H1 (cell line): ENCODE measurements around the gene AFAP1L1. TPM values are rescaled to one million over a fixed set of nuclear protein-coding genes. Genes with fewer than 3 reads are reported as not detected.

Source experiments
- CTCF ChIA-PET: fragments of 300-600 bp; sonication (Branson Sonifier 250); formaldehyde crosslinking; loops from one replicate; lab custom pipeline; 2021; ENCODE audit not compliant: partially characterized antibody; lab: Charles Lee
- POLR2A ChIA-PET: fragments of 300-600 bp; sonication (Branson Sonifier 250); formaldehyde crosslinking; loops from one replicate; lab custom pipeline; 2021; ENCODE audit warnings: inconsistent platforms; ENCODE audit not compliant: partially characterized antibody; lab: Charles Lee
- DNase-seq, 2 experiments: peaks; one replicate each; pipeline versions ENCODE4 v3.0.0 to v3.0.0-alpha.2; 2010 to 2022; ENCODE audit warnings: low spot score in 2 of 2, low read depth in 1 of 2, mixed read lengths in 1 of 2
- FAIRE-seq: peaks from 2 replicates; lab custom pipeline; 2011; peaks lifted over from hg19 to GRCh38; lab: Jason Lieb, UNC
- H2AFZ ChIP-seq: 2 replicates; pipeline ENCODE4 v1.8.1; 2012; ENCODE audit warnings: low read length, inconsistent platforms
- H2AK5ac ChIP-seq: 2 replicates; pipeline ENCODE4 v1.6.1; 2013; ENCODE audit warnings: low read depth, low read length
- H2BK120ac ChIP-seq: replicated peaks from 2 replicates; pipeline ENCODE3; 2013; ENCODE audit warnings: low read depth, low read length, inconsistent platforms
- H2BK12ac ChIP-seq: 2 replicates; pipeline ENCODE4 v1.6.1; 2013; ENCODE audit warnings: low read depth, low read length
- H2BK15ac ChIP-seq: 2 replicates; pipeline ENCODE4 v1.6.1; 2013; ENCODE audit warnings: low read length
- H2BK20ac ChIP-seq: 2 replicates; pipeline ENCODE4 v1.6.1; 2013; ENCODE audit warnings: low read length
- H2BK5ac ChIP-seq: 2 replicates; pipeline ENCODE4 v1.6.1; 2013; ENCODE audit warnings: low read depth, low read length
- H3K14ac ChIP-seq: 2 replicates; pipeline ENCODE4 v1.6.1; 2013; ENCODE audit warnings: inconsistent platforms; ENCODE audit not compliant: insufficient read length
- H3K18ac ChIP-seq: 2 replicates; pipeline ENCODE4 v1.6.1; 2013; ENCODE audit warnings: low read length; ENCODE audit errors: extremely low read depth
- H3K23ac ChIP-seq: 2 replicates; pipeline ENCODE4 v1.6.1; 2013; ENCODE audit warnings: inconsistent platforms; ENCODE audit not compliant: insufficient read length
- H3K23me2 ChIP-seq: 2 replicates; pipeline ENCODE4 v1.6.1; 2013; ENCODE audit warnings: low read depth, low read length
- H3K27ac ChIP-seq: 2 replicates; pipeline ENCODE4 v1.6.1; 2011; ENCODE audit warnings: low read depth, low read length, inconsistent platforms
- H3K27me3 ChIP-seq, 4 experiments: replicated peaks in 1 of 4; 1 replicate in 1 of 4; 2 replicates in 3 of 4; pipeline versions ENCODE4 v1.6.1 to v1.8.1; 2011 to 2013; ENCODE audit warnings: low read length in 3 of 4, mild to moderate bottlenecking in 3 of 4, inconsistent platforms in 2 of 4, mixed read lengths in 2 of 4, moderate library complexity in 1 of 4; ENCODE audit not compliant: control insufficient read depth in 3 of 4, insufficient read depth in 3 of 4; ENCODE audit errors: extremely low read depth in 1 of 4
- H3K36me3 ChIP-seq, 4 experiments: 2 replicates each; pipeline versions ENCODE4 v1.6.1 to v1.8.1; 2011 to 2013; ENCODE audit warnings: mild to moderate bottlenecking in 4 of 4, low read length in 3 of 4, moderate library complexity in 2 of 4, control low read depth in 1 of 4, inconsistent platforms in 1 of 4; ENCODE audit not compliant: insufficient read depth in 4 of 4, control insufficient read depth in 2 of 4
- H3K4ac ChIP-seq: replicated peaks from 2 replicates; pipeline ENCODE3; 2013; ENCODE audit warnings: low read length, low read depth, mixed read lengths, inconsistent platforms; ENCODE audit not compliant: insufficient read length
- H3K4me1 ChIP-seq, 4 experiments: replicated peaks in 1 of 4; 1 replicate in 1 of 4; 2 replicates in 3 of 4; pipeline versions ENCODE4 v1.6.1 to v1.8.1; 2011 to 2013; ENCODE audit warnings: low read length in 3 of 4, inconsistent platforms in 2 of 4, mixed read lengths in 1 of 4; ENCODE audit not compliant: insufficient read depth in 4 of 4, control insufficient read depth in 3 of 4
- H3K4me2 ChIP-seq, 2 experiments: 2 replicates each; pipeline versions ENCODE4 v1.6.1 to v1.8.1; 2011 to 2013; ENCODE audit warnings: low read depth in 2 of 2, low read length in 2 of 2, control low read depth in 1 of 2, inconsistent platforms in 1 of 2, mild to moderate bottlenecking in 1 of 2; ENCODE audit not compliant: insufficient read depth in 1 of 2
- H3K4me3 ChIP-seq, 4 experiments: fragments of 200-600, 300-600 bp in 1 of 4; sonication (generic), shearing (Covaris generic), sonication (Bioruptor Twin) in 1 of 4; 2 replicates each; pipeline versions ENCODE4 v1.5.1 to v1.8.1; 2011 to 2016; ENCODE audit warnings: low read length in 4 of 4, low read depth in 3 of 4, control low read depth in 2 of 4, inconsistent platforms in 2 of 4, mild to moderate bottlenecking in 2 of 4, mixed read lengths in 1 of 4, moderate library complexity in 1 of 4; ENCODE audit not compliant: insufficient read depth in 2 of 4; ENCODE audit errors: extremely low read depth in 1 of 4
- H3K56ac ChIP-seq: replicated peaks from 2 replicates; pipeline ENCODE3; 2013; ENCODE audit warnings: low read depth, mild to moderate bottlenecking, mixed read lengths, low read length, inconsistent platforms; ENCODE audit not compliant: insufficient read length
- H3K79me1 ChIP-seq: 2 replicates; pipeline ENCODE4 v1.6.1; 2013; ENCODE audit warnings: low read depth, low read length, control low read depth
- H3K79me2 ChIP-seq, 2 experiments: 2 replicates each; pipeline versions ENCODE4 v1.6.1 to v1.8.1; 2012 to 2013; ENCODE audit warnings: low read length in 2 of 2, mild to moderate bottlenecking in 2 of 2, inconsistent platforms in 1 of 2; ENCODE audit not compliant: insufficient read depth in 2 of 2, control insufficient read depth in 1 of 2
- H3K9ac ChIP-seq, 4 experiments: replicated peaks in 1 of 4; 1 replicate in 1 of 4; 2 replicates in 3 of 4; pipeline versions ENCODE4 v1.6.1 to v1.8.1; 2011 to 2013; ENCODE audit warnings: low read depth in 3 of 4, low read length in 3 of 4, control low read depth in 2 of 4, mild to moderate bottlenecking in 2 of 4, moderate library complexity in 2 of 4, inconsistent platforms in 1 of 4; ENCODE audit errors: extremely low read depth in 1 of 4
- H3K9me3 ChIP-seq, 2 experiments: 2 replicates each; pipeline versions ENCODE4 v1.6.1 to v1.8.1; 2012 to 2013; ENCODE audit warnings: mild to moderate bottlenecking in 2 of 2, moderate library complexity in 2 of 2, control low read depth in 1 of 2, inconsistent platforms in 1 of 2, low read depth in 1 of 2, low read length in 1 of 2, mixed read lengths in 1 of 2; ENCODE audit not compliant: insufficient read depth in 2 of 2
- H4K20me1 ChIP-seq, 2 experiments: replicated peaks in 1 of 2; 2 replicates each; pipeline versions ENCODE3 to v1.8.1; 2011 to 2013; ENCODE audit warnings: inconsistent platforms in 2 of 2, low read length in 2 of 2, mild to moderate bottlenecking in 1 of 2; ENCODE audit not compliant: insufficient read depth in 2 of 2, control insufficient read depth in 1 of 2
- H4K5ac ChIP-seq: 2 replicates; pipeline ENCODE4 v1.6.1; 2013; ENCODE audit warnings: low read length, low read depth, mixed read lengths, inconsistent platforms; ENCODE audit not compliant: insufficient read length
- H4K8ac ChIP-seq: 2 replicates; pipeline ENCODE4 v1.8.0; 2013; ENCODE audit warnings: mild to moderate bottlenecking, moderate library complexity, low read length, inconsistent platforms; ENCODE audit not compliant: insufficient read depth; ENCODE audit errors: extremely low read depth
- H4K91ac ChIP-seq: replicated peaks from 2 replicates; pipeline ENCODE3; 2013; ENCODE audit warnings: low read length, mixed read lengths, inconsistent platforms; ENCODE audit not compliant: insufficient read length
- BCL11A ChIP-seq, 2 experiments: IDR thresholded peaks; one replicate each; pipeline ENCODE4 v1.6.1; 2011; ENCODE audit warnings: low read depth in 2 of 2, low read length in 2 of 2, mild to moderate bottlenecking in 2 of 2
- CHD2 ChIP-seq: IDR thresholded peaks from 2 replicates; pipeline ENCODE4 v1.6.1; 2012; ENCODE audit warnings: low read length, improper control_type of control experiment
- EGR1 ChIP-seq: IDR thresholded peaks from 2 replicates; pipeline ENCODE4 v1.6.1; 2011; ENCODE audit warnings: low read depth, low read length, borderline replicate concordance
- FOSL1 ChIP-seq: IDR thresholded peaks from 2 replicates; pipeline ENCODE4 v1.6.1; 2011; ENCODE audit warnings: mild to moderate bottlenecking, low read depth, low read length, moderate library complexity; ENCODE audit not compliant: insufficient read depth
- GABPA ChIP-seq: IDR thresholded peaks from 2 replicates; pipeline ENCODE4 v1.6.1; 2011; ENCODE audit warnings: mild to moderate bottlenecking, low read length, moderate library complexity, borderline replicate concordance; ENCODE audit not compliant: insufficient read depth
- GTF2F1 ChIP-seq: IDR thresholded peaks from 2 replicates; pipeline ENCODE4 v1.6.1; 2012; ENCODE audit warnings: low read depth, low read length, improper control_type of control experiment, borderline replicate concordance
- HDAC2 ChIP-seq, 2 experiments: fragments of 300-600 bp in 1 of 2; sonication (generic) in 1 of 2; IDR thresholded peaks; 2 replicates each; pipeline ENCODE4 v1.6.1; 2011 to 2012; ENCODE audit warnings: low read depth in 2 of 2, low read length in 2 of 2, mild to moderate bottlenecking in 2 of 2, moderate library complexity in 2 of 2, borderline replicate concordance in 1 of 2, inconsistent platforms in 1 of 2
- JUN ChIP-seq: IDR thresholded peaks from 2 replicates; pipeline ENCODE4 v1.6.1; 2011; ENCODE audit warnings: low read depth, mild to moderate bottlenecking, improper control_type of control experiment, low read length
- PHF8 ChIP-seq: fragments of 200-600 bp; sonication (generic); conservative IDR thresholded peaks from 2 replicates; pipeline ENCODE4 v1.7.1; 2012; ENCODE audit warnings: low read depth, mild to moderate bottlenecking, inconsistent platforms, low read length, moderate library complexity
- RNF2 ChIP-seq: fragments of 200-900, 300-1000 bp; sonication (generic); IDR thresholded peaks from 2 replicates; pipeline ENCODE4 v1.7.1; 2016; ENCODE audit warnings: borderline replicate concordance, low read depth, mild to moderate bottlenecking, antibody characterized with exemption, low read length; ENCODE audit not compliant: poor library complexity, severe bottlenecking; ENCODE audit errors: missing control alignments
- SIN3A ChIP-seq, 2 experiments: IDR thresholded peaks in 1 of 2; conservative IDR thresholded peaks in 1 of 2; 2 replicates each; pipeline ENCODE4 v1.6.1; 2011 to 2012; ENCODE audit warnings: low read length in 2 of 2, improper control_type of control experiment in 1 of 2, low read depth in 1 of 2, mild to moderate bottlenecking in 1 of 2
- SP2 ChIP-seq: IDR thresholded peaks from 2 replicates; pipeline ENCODE4 v1.6.1; 2012; ENCODE audit warnings: mild to moderate bottlenecking, low read length, inconsistent platforms
- polyA plus RNA-seq, 7 experiments: library from polyadenylated mRNA; depleted of rRNA in 3 of 7; stranded (reverse) in 5 of 7; unstranded in 2 of 7; fragments of >200 nt in 5 of 7; fragments of 200-250 nt in 2 of 7; gene quantifications; 1 replicate in 5 of 7; 2 replicates in 1 of 7; 4 replicates in 1 of 7; pipeline versions ENCODE4 v1.2.1 to v1.2.3, GENCODE V29; 2011 to 2013; ENCODE audit warnings: missing spikeins in 2 of 7, mixed read lengths in 2 of 7
- total RNA-seq: library from RNA; stranded (reverse); fragmentation: NEBNext Ultra II Directional; extraction: Animal tissue kit (Norgen Biotek cat#: 25700); gene quantifications from 2 replicates; pipeline ENCODE4 v1.2.1, GENCODE V29; 2021
- TF ChIP-seq, protein P1 (sequence below): IDR thresholded peaks from 2 replicates; pipeline ENCODE4 v1.6.1; 2012; ENCODE audit warnings: inconsistent platforms

The AFAP1L1 gene
- total and polyA plus RNA-seq, 2 of the 8 experiments (the other 6 are each of a cell fraction or from before 2014, with no cell fraction given), result 0.79 to 4.7 TPM

DNA sequence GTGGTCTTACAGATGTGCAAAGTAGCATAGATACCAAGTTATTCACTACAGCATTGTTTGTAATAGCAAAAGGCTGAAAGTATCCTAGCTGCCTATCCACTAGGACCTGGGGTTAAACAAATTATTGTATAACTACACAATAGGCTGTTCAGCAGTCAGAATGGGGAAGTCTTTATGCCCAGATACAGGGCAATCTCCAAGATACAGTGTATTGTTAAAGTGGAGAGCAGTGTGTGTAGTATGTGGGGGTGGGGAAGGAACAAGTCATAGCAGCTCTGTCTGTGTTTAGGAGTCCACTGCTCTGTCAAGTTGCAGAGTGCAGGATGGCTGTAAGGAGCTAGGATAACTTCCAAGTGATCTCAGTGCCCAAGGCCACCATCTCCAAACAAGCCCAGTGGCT lies 91.7 kb downstream of the AFAP1L1 start:
- Histone ChIP-seq H4K5ac (no peak overlapping the region), H3K23ac (no peak overlapping the region), H3K27ac (no peak overlapping the region), H3K14ac (no peak overlapping the region), H3K79me2 (0 out of 4 replicates have a peak, but pooled peaks cover 0 to 5% of the 10 kb centered on the region in 2 experiments), H3K56ac (no peak overlapping the region), H4K20me1 (peaks cover 0 to 8% of the 10 kb centered on the region in 2 experiments), H3K79me1 (peaks cover 8% of the 10 kb centered on the region), H2AFZ (no peak overlapping the region), H3K4ac (no peak overlapping the region), H4K8ac (no peak overlapping the region), H3K18ac (no peak overlapping the region), H3K36me3 (no peaks in the 10 kb centered on the region; a peak in 1 of 8 replicates), H3K4me3 (no peak overlapping the region), H3K23me2 (peaks cover 4% of the 10 kb centered on the region; the same call in 1 of the 2 replicates), H2AK5ac (no peak overlapping the region), H4K91ac (no peak overlapping the region), H3K9ac (no peak overlapping the region), H2BK20ac (no peak overlapping the region), H2BK120ac (no peak overlapping the region), H2BK12ac (no peak overlapping the region), H3K27me3 (no peaks in the 10 kb centered on the region), H3K4me2 (no peak overlapping the region), H3K9me3 (no peaks in the 10 kb centered on the region), H3K4me1 (peaks cover 0 to 5% (median 2%) of the 10 kb centered on the region in 4 experiments; a peak in 5 of 7 replicates), H2BK5ac (no peak overlapping the region), H2BK15ac (no peak overlapping the region)
- CTCF ChIA-PET, result interaction anchor here (1.1 to 46.1 kb wide), 6 partner anchors 9 to 98 kb away, joined by 3 to 1310 read pairs (median 4); no protein-coding TSS in a partner anchor
- no peak for DNase-seq
- POLR2A ChIA-PET, result interaction anchor here (1.6 kb wide), 1 partner anchor 13 kb away, joined by 5 read pairs; no protein-coding TSS in a partner anchor
- no peak for FAIRE-seq
- TF ChIP-seq, protein P1, sequence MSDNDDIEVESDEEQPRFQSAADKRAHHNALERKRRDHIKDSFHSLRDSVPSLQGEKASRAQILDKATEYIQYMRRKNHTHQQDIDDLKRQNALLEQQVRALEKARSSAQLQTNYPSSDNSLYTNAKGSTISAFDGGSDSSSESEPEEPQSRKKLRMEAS, result no peak
- TF ChIP-seq RNF2 (no peak), GABPA (no peak), BCL11A (IDR thresholded peaks at IDR 0.05; ENCODE audit: low read depth in 2 of 2, low read length in 2 of 2) (no peak), JUN (no peak), SP2 (no peak), HDAC2 (IDR thresholded peaks at IDR 0.05; ENCODE audit: borderline replicate concordance in 1 of 2, low read depth in 2 of 2, low read length in 2 of 2) (no peak), PHF8 (no peak), SIN3A (conservative IDR thresholded peaks at IDR 0.05 in 1 of 2, IDR thresholded peaks at IDR 0.05 in 1 of 2; ENCODE audit: low read depth in 1 of 2, low read length in 2 of 2) (no peak), GTF2F1 (no peak), CHD2 (no peak), EGR1 (no peak), FOSL1 (no peak)
